ENCODE data around the gene ZNF521.

The ZNF521 gene

DNA sequence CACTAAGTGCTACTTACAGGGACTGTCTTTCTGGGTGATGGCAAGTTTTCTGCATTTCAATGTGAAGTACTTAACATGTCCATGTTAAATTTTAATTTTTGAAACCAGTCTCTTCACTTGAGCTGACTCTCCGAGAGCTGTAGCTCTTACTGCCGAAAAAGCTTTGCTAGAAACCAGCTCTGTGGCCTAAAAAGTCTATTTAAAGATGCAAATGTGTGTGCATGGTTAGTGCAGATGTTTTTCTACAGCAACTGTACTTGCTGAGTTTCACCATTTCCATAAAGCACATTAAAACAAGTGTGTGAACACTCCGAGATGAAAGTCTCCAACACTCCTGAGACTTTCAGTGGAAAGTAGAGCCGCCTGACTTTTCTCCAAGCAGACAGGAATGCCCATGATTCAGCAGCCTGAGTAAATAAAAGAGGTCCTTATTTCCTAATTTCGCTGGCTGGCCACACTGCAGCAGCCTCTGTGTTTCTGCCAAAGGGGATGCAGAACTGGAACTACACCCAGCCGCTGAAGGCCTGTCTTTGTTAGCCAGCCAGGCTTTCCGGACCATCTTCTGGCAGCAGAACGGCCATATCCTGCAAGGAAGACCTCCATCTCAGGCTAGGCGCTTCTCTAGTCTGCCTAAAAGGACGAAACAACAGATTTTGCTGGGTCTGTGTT, 121.2 kb downstream of the ZNF521 start:
- DNase-seq (ENCODE audit: low read depth in 1 of 2, low spot score in 1 of 2) = no peak

DNA sequence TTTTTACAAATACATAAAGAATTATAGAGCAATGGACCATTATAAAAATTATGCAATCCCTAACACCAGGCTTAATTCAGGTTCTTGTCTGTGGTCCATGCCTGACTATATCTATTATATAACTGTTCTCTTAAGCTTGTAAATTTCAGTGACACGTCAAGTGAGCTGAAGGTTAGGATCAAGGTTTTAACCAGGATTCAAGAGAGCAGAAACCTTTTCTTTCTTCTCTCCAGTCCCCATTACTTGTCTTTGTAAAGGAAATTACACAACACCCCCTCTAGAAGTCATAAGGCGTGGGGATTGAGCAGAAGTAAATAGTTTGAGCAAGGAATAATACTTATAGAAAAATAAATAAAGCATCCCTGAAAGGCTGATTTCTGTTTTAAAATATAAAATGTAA, 122.0 kb downstream of the ZNF521 start:
- no peak for DNase-seq (ENCODE audit: low read depth in 1 of 2, low spot score in 1 of 2)

DNA sequence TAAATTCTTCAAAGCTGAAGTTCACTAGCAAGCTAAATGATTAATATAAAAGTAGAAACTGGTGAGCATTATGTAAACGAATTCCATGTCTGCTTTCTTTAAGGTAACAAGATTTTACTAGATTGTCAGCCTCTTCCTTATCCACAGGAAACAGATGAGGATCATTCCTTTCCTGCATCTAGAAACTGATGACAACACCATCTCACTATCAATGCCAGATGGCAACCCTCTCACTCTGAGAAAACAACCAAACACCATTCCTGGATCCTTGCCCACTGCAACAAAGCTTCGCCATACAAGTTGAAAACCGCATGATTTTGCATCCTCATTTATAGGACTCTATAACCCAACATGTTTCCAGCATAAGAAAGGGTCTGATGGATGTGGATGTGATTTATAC, 122.9 kb downstream of the ZNF521 start:
- no peak for DNase-seq (ENCODE audit: low read depth in 1 of 2, low spot score in 1 of 2)

GRCh38 chr18:25228410-25228809, 123.6 kb downstream of the ZNF521 start:
- DNase-seq (ENCODE audit: low read depth in 1 of 2, low spot score in 1 of 2) = no peak

DNA sequence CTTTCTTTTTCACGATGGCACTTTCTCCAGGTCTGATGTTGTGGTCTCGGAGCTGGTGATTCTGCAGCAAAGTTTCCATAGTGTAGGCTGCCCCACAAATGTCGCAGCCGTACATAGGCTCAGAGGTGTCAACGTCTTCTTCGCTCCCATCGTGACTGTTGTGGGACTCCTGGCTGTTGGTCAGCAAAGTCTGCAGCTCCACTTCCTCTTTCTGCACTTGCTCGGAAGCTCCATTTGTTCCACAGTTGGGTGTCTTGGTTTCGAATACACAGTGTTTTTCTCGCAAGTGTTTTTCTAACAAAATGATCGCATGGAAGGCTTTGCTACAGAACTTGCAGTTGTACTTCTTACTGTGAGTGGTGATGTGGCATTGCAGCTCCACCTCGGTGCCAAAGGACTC, 126.8 kb downstream of the ZNF521 start:
- no peak for DNase-seq (ENCODE audit: low read depth in 1 of 2, low spot score in 1 of 2)

GRCh38 chr18:25223899-25224886, 127.8 kb downstream of the ZNF521 start:
- no peak for DNase-seq (ENCODE audit: low read depth in 1 of 2, low spot score in 1 of 2)

DNA sequence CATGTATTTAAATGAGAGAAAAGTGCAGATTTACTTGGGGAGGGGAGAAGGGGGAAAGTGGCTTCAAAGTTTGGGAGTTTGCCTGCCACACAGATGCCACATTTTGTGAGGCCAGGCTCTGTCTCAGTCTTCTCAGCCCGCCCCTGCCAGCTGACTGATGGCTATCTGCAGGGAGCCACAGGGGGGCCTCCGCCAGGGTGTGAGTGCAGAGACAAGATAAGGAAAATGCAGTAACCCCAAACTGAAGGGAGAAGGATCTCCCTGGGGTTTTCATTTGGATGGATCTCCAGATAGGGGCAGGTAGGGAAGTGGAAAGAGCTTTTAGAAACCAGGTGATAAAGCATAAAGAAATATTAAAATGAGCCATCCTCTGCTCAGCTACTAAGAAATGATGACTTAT, 128.8 kb downstream of the ZNF521 start:
- no peak for DNase-seq (ENCODE audit: low read depth in 1 of 2, low spot score in 1 of 2)

DNA sequence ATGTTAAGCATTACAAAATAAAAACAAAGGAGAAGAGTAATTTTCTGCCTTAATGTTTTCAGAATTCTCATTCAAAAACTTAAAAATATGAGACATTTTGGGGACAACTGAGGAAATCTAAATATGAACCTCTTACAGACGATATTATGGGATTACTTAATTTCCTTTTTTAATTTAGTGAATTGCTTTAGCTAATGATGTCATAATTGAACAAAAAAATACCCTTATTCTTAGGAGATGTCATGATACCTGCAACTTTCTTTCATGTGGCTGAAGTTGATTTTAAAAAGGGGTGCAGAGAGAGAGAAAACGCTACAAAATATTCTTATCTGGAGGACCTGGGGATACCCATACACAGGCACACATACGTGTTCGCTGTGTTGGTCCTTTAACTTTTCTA, 129.3 kb downstream of the ZNF521 start:
- no peak for DNase-seq (ENCODE audit: low read depth in 1 of 2, low spot score in 1 of 2)

DNA sequence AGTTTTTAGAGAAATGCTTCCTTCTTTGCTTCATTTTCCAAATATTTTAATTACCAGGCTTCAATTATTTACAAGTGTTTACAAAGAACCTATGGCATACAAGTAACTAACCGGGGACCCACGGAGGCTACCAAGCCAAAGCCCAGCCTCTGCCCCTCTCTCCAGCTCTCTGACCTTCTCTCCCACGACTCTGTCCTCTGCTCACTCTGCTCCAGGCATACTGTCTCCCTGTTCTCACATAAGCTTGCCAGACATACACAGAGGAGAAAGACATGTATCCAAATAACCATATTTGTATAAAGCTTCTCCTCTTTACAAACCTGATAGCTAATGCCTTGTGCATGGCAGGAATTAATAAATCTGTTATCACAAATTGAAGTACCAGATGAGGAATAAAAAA, 141.3 kb downstream of the ZNF521 start:
- no peak for DNase-seq (ENCODE audit: low read depth in 1 of 2, low spot score in 1 of 2)

DNA sequence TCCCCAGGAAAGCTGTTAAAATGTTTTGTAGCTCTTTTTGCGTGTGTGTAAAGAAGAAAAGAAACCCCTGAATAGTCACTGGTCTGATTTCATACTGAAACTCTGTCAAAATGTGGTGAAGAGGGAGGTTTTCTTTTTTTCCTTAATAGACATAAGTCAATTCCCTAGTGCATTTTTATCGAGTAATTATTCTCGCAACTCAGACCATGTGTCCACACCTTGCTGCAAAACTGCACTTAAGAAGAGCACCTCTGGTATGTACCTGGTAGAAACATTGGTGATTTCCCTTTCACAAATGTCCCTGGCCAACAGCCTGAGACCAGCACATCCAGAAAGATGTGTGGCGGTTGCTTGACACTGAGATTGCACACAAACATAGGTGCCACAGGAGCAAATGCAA, 159.9 kb downstream of the ZNF521 start:
- no peak for DNase-seq (ENCODE audit: low read depth in 1 of 2, low spot score in 1 of 2)

DNA sequence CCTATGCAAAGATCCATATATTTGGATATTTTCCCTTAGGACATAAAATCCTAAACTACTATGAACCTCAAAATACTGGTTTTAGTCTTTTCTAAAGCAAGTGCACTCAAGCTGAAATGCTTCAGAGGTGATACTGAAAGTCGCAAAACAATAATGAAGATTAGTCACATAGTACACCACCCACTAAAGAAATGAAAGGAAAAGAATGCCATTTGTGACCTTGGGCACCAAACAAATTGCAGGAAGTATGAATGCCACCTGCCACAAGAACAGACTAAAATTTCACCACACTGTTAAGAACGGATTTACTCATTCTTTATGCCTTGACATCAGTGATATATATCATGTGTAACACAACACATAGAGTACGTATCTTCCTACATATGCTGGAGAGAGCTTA, 161.5 kb downstream of the ZNF521 start:
- no peak for DNase-seq (ENCODE audit: low read depth in 1 of 2, low spot score in 1 of 2)

- DNase-seq (ENCODE audit: low read depth in 1 of 2, low spot score in 1 of 2) = no peak
Measured at GRCh38 chr18:25189391-25190185, 162.4 kb downstream of the ZNF521 start.

- no peak for DNase-seq (ENCODE audit: low read depth in 1 of 2, low spot score in 1 of 2)
Measured at GRCh38 chr18:25187521-25188192, 164.3 kb downstream of the ZNF521 start.

DNA sequence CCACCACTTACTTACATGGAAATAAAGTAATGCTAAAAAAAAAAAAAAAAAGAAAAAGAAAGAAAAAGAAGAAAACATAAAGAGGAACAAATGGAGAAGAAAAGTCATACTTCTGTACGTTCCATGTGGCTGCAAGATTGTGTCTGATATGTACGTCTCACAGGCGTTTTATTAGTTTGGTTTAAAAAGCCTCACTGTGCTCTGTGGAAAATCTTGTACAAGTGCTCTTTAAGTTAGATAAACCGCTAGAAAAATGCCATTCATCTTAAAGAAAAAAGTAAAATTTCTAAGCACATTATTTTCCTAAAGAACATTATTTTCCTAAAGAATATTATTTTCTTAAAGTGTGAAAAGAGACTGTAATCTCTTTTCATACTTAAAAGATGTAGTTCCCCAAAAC, 165.1 kb downstream of the ZNF521 start:
- no peak for DNase-seq (ENCODE audit: low read depth in 1 of 2, low spot score in 1 of 2)

DNA sequence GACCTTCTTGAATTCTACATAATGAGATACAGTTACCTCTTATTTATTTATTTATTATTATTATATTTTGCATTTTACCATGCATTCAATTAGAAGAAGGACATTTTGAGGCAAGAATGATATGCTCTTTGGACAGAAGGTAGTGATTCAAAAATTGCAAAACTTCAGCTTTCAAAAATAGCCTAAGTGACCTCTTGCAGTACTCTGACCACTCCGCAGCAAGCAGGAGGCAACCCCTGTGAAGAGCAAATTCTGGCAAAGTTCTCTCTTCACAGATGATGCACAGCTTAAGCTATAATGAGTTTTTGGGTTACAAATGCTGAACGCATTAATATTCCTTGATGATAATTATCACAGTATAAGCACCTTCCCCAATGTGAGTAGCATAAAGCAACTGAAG, 170.0 kb downstream of the ZNF521 start:
- DNase-seq (ENCODE audit: low read depth in 1 of 2, low spot score in 1 of 2) = no peak

- no peak for DNase-seq (ENCODE audit: low read depth in 1 of 2, low spot score in 1 of 2)
Measured at GRCh38 chr18:25181581-25181980, 170.4 kb downstream of the ZNF521 start.

GRCh38 chr18:25180973-25181548, 170.9 kb downstream of the ZNF521 start:
- DNase-seq (ENCODE audit: low read depth in 1 of 2, low spot score in 1 of 2) = no peak

DNA sequence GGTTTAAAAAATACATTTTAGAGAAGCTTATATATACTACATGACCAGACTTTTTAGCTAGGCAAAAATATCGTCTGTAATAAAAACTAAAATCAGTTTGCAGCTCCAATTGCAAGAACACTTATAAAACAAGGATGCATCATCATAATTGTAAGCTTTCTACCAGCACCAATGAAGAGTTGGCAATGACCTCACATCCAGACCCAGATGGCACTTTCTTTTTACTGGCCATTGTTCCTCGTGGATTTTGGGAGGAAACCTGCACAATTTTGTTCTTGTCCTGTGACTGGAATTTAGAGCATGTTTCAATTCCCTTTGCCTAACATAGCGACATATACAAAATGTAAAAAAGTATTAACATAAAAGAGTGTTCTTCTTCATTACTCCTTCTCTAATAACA, 174.3 kb downstream of the ZNF521 start:
- no peak for DNase-seq (ENCODE audit: low read depth in 1 of 2, low spot score in 1 of 2)

- DNase-seq (ENCODE audit: low read depth in 1 of 2, low spot score in 1 of 2) = no peak
Measured at GRCh38 chr18:25176518-25177042, 175.4 kb downstream of the ZNF521 start.
